Testis (tissue), 2 donors: ENCODE data around the gene NUMB.

ENCODE experiments used
- CTCF ChIP-seq, 3 experiments: fragments of 450-650 bp in 2 of 3; fragments of 200-600 bp in 1 of 3; sonication (generic) in 1 of 3; IDR thresholded peaks; one replicate each; pipeline ENCODE4 v1.5.1; 2016 to 2019; ENCODE audit warnings: antibody characterized with exemption in 3 of 3, mild to moderate bottlenecking in 2 of 3, moderate library complexity in 1 of 3
- POLR2A ChIP-seq: fragments of 450-650 bp; IDR thresholded peaks from one replicate; pipeline ENCODE4 v1.6.1; 2017; ENCODE audit warnings: antibody characterized with exemption, mild to moderate bottlenecking, moderate library complexity

DNA sequence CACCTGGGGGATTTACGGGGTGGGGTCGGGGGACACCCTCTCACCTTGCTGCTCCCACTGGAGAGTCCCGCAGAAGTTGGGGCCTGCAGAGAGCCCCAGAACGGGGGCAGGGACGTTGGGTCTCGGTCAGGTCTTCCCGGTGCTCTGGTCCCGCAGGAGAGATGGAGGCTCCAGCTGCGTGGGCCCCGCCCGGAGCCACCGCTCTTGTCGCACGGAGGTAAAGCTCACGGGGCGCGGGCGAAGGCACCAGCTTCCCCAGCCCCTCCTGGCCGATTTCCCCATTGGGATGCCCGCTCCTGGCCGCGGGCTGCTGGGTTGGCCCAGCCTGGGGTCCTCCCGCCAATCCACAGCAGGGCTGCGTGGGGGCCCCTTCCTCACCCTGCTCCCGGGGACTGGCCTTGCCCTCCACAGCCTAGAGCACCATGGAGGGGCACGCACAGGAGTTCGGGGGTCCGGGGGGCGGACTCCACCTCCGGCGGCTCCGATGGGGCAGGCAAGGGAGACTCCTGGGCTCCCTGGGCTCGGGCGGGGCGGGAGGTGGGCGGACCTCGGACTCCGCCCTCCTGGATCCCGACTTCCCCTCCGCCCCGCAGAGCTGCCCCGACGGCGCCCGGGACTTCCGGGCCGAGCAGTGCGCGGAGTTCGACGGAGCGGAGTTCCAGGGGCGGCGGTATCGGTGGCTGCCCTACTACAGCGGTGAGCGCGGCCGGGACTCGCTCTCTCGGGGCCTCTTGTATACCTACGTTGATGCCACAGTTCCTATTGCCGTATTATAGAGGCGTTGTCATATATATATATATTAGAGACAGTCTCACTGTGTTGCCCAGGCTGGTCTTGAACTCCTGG, 212.6 kb downstream of the NUMB start:
- TF ChIP-seq CTCF (IDR thresholded peaks at IDR 0.05) (no peak), POLR2A (no peak)
